Mammary epithelial cell (primary cell): ENCODE results near the gene SPDEF.

ENCODE experiments used
- CTCF ChIP-seq, 2 donors: IDR thresholded peaks in 1 of 2; conservative IDR thresholded peaks in 1 of 2; 2 replicates each; pipeline ENCODE4 v1.5.1; 2011 to 2012; ENCODE audit warnings: inconsistent platforms in 2 of 2, low read length in 2 of 2, mild to moderate bottlenecking in 2 of 2, control low read depth in 1 of 2, low read depth in 1 of 2; ENCODE audit not compliant: insufficient read depth in 1 of 2; ENCODE audit errors: extremely low read depth in 1 of 2
- EZH2 ChIP-seq: IDR thresholded peaks from 2 replicates; pipeline ENCODE4 v1.6.1; 2012; ENCODE audit warnings: low read length, inconsistent platforms, borderline replicate concordance

GRCh38 chr6:34494973-34495372 is 61.2 kb downstream of the SPDEF start:
- TF ChIP-seq CTCF (conservative IDR thresholded peaks at IDR 0.05 in 1 of 2, IDR thresholded peaks at IDR 0.05 in 1 of 2; ENCODE audit: extremely low read depth in 1 of 2, insufficient read depth in 1 of 2, low read depth in 1 of 2, low read length in 2 of 2) (no peak), EZH2 (no peak)
